ENCODE measurements around the gene PSD4.

The PSD4 gene

DNA sequence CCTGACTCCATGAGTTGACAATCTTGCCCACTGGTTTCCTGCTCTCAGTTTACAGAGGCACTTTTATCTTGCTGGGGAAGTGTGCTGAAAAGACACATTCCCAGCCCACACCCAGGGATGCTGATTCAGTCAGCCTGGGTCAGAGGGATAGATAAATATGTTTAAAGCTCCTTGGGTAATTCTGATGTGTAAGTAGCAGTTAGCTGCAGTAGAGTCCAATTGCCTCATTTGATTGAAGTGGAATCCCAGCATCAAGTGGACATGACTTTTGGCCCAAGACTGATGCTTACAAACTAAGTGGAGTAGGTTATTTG is 29.4 kb downstream of the PSD4 start:
- Histone ChIP-seq H3K9ac (ENCODE audit: low read length) (no peak overlapping the region), H3K27me3 (ENCODE audit: low read length) (no peaks in the 10 kb centered on the region), H3K79me2 (ENCODE audit: insufficient read depth, low read length) (no peaks in the 10 kb centered on the region), H3K27ac (ENCODE audit: low read depth, low read length) (no peak overlapping the region), H3F3A (ENCODE audit: insufficient read depth) (no peaks in the 10 kb centered on the region), H3K9me3 (ENCODE audit: insufficient read depth, low read length) (no peaks in the 10 kb centered on the region), H3K36me3 (ENCODE audit: low read length) (no peaks in the 10 kb centered on the region), H3K4me3 (ENCODE audit: insufficient read depth, low read length, poor library complexity, severe bottlenecking) (no peak overlapping the region), H4K20me1 (ENCODE audit: low read depth, low read length) (no peaks in the 10 kb centered on the region), H2AFZ (ENCODE audit: low read depth, low read length, severe bottlenecking) (no peak overlapping the region), H3K9me2 (replicated peaks; ENCODE audit: insufficient read depth, low read length) (no peaks in the 10 kb centered on the region), H3K4me2 (ENCODE audit: low read depth, low read length, poor library complexity, severe bottlenecking) (no peak overlapping the region)
- TF ChIP-seq EZH2phosphoT487 (conservative IDR thresholded peaks at IDR 0.05; ENCODE audit: low read length) = no peak
- TF ChIP-seq, protein P1, sequence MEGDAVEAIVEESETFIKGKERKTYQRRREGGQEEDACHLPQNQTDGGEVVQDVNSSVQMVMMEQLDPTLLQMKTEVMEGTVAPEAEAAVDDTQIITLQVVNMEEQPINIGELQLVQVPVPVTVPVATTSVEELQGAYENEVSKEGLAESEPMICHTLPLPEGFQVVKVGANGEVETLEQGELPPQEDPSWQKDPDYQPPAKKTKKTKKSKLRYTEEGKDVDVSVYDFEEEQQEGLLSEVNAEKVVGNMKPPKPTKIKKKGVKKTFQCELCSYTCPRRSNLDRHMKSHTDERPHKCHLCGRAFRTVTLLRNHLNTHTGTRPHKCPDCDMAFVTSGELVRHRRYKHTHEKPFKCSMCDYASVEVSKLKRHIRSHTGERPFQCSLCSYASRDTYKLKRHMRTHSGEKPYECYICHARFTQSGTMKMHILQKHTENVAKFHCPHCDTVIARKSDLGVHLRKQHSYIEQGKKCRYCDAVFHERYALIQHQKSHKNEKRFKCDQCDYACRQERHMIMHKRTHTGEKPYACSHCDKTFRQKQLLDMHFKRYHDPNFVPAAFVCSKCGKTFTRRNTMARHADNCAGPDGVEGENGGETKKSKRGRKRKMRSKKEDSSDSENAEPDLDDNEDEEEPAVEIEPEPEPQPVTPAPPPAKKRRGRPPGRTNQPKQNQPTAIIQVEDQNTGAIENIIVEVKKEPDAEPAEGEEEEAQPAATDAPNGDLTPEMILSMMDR (IDR thresholded peaks at IDR 0.05; ENCODE audit: insufficient read depth, low read length, poor library complexity, severe bottlenecking) = no peak

DNA sequence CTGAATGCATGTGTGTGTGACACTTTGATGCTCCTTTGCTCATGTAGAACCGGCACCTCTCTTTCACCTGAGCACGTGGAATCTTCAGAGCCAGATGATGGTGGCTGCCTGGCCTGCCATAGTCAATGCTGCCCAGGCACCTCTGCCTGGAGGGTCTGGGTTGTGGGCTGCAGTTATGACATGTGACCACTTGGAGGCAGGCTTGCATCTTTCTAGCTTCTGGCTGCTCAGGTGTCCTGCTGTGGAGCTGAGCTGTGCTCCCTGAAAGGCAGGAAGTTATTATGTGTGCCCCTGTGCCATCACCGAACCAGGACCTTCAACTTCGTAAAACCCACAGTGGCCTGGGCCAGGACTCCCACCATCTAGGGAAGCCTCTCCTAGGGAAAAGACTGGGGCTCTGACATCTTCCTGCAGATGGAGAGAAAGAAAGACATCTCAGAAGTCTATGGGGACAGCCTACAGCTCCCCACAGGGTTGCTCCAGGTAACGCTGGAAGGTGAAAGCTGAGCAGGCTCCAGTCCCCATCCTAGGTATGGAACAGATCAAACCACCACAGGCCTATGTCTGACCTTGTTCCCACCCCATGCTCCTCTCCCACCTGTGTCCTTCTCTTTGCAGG is 30.2 kb downstream of the PSD4 start:
- H3K36me3 ChIP-seq (ENCODE audit: low read length) = no peaks in the 10 kb centered on the region
- H4K20me1 ChIP-seq (ENCODE audit: low read depth, low read length) = no peaks in the 10 kb centered on the region
- no peaks in the 10 kb centered on the region for H3K9me2 ChIP-seq (replicated peaks; ENCODE audit: insufficient read depth, low read length)
- TF ChIP-seq EZH2phosphoT487 (conservative IDR thresholded peaks at IDR 0.05; ENCODE audit: low read length) = no peak
- TF ChIP-seq, protein P1 (IDR thresholded peaks at IDR 0.05; ENCODE audit: insufficient read depth, low read length, poor library complexity, severe bottlenecking) = peak; percentile 66
- H3K4me2 ChIP-seq (ENCODE audit: low read depth, low read length, poor library complexity, severe bottlenecking) = no peak overlapping the region
- no peak overlapping the region for H3K9ac ChIP-seq (ENCODE audit: low read length)
- H2AFZ ChIP-seq (ENCODE audit: low read depth, low read length, severe bottlenecking) = no peak overlapping the region
- H3K27me3 ChIP-seq (ENCODE audit: low read length) = no peaks in the 10 kb centered on the region
- no peaks in the 10 kb centered on the region for H3K79me2 ChIP-seq (ENCODE audit: insufficient read depth, low read length)
- no peaks in the 10 kb centered on the region for H3F3A ChIP-seq (ENCODE audit: insufficient read depth)
- H3K4me3 ChIP-seq (ENCODE audit: insufficient read depth, low read length, poor library complexity, severe bottlenecking) = no peak overlapping the region
- no peaks in the 10 kb centered on the region for H3K9me3 ChIP-seq (ENCODE audit: insufficient read depth, low read length)
- H3K27ac ChIP-seq (ENCODE audit: low read depth, low read length) = no peak overlapping the region

DNA sequence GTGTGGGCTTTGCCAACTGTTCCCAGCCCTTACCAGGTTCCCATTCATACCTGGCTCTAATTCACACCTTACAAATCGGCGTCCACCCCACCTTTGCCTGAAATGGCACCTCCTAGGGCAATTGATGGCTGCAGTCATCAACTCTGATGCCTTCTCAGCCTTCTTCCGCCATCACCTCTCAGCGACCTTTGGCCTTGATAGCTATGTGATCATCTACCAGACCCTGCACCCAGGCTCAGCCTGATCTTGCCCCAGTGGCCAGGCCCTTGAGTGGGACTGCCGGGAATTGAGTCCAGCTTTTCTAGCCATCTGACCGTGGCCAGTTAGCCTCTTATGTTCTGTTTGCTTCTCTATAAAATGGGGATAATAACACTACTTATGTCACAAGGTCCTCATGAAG is 32.5 kb downstream of the PSD4 start:
- Histone ChIP-seq H2AFZ (ENCODE audit: low read depth, low read length, severe bottlenecking) (no peak overlapping the region), H3K4me2 (ENCODE audit: low read depth, low read length, poor library complexity, severe bottlenecking) (no peak overlapping the region), H3K9ac (ENCODE audit: low read length) (no peak overlapping the region), H3K79me2 (ENCODE audit: insufficient read depth, low read length) (no peaks in the 10 kb centered on the region), H3F3A (ENCODE audit: insufficient read depth) (no peaks in the 10 kb centered on the region), H3K27ac (ENCODE audit: low read depth, low read length) (no peak overlapping the region), H4K20me1 (ENCODE audit: low read depth, low read length) (no peaks in the 10 kb centered on the region), H3K9me3 (ENCODE audit: insufficient read depth, low read length) (no peaks in the 10 kb centered on the region), H3K9me2 (replicated peaks; ENCODE audit: insufficient read depth, low read length) (no peaks in the 10 kb centered on the region), H3K4me3 (ENCODE audit: insufficient read depth, low read length, poor library complexity, severe bottlenecking) (no peak overlapping the region), H3K36me3 (ENCODE audit: low read length) (no peaks in the 10 kb centered on the region), H3K27me3 (ENCODE audit: low read length) (no peaks in the 10 kb centered on the region)
- TF ChIP-seq, protein P1 (IDR thresholded peaks at IDR 0.05; ENCODE audit: insufficient read depth, low read length, poor library complexity, severe bottlenecking) = no peak
- no peak for TF ChIP-seq EZH2phosphoT487 (conservative IDR thresholded peaks at IDR 0.05; ENCODE audit: low read length)
